GM19372 (cell line): ENCODE results near the gene SMC2.

ENCODE experiments used
- ATAC-seq: cut with Tn5 transposase; IDR thresholded peaks from one replicate; pipeline ENCODE4 v1.9.1; 2021; ENCODE audit warnings: mild to moderate bottlenecking, low read depth, moderate library complexity; ENCODE audit not compliant: unreplicated experiment

The SMC2 gene

DNA sequence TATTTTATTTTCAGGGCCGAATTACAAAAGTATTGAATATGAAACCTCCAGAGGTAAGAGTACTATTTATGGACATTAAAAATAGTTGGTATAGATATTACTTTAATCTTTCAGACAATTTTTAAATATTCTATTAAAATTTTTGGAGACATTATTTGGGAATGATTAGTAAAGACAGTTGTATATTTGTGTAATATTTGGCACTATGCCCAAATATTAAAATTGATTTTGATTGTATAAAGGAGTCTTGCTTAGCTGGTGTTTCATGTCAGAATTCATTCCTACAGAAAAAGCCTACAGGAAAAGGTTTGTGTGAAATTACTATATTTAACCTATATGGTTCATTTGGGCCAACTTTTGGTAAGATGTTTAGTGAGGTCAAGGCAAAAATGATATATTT, 5.5 kb downstream of the SMC2 start:
- no peak for ATAC-seq

DNA sequence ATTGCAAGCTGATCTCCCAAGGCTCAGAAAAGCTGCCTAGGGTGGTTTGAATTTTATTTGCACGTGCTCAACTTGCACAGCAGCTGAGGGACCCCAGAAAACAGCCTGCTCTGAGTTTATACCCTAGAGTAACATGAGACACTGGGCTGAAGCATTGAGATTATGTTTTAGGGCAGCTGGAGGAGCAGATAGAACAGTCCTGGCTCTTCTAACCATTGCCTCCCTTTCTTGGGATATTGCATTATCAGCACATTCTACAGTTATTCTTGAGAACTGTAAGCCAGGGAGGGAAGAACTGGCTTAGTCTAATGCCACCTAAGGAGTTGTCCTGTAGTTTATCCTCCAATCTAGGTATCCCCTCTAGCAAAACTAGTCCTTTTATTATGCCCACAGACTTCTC, 10.3 kb downstream of the SMC2 start:
- ATAC-seq: no peak

DNA sequence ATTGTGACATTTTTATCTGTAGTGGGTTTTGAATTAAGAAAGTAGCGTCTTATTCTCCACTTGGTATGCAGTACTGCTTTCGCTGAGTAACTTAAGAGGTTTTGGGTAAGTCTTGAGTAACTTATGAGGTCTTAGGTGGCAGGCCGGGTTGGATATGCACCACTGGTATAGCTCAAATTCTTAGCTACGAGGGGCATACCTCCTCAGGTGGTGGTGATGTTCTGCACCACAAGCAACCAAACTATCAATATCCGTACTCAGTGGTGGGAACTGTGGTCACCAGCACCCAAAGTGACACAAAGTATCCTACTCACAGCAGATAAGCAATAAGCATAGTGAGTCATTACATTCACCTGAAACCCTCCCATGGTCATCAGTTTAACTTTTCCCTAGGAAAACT, 13.7 kb downstream of the SMC2 start:
- no peak for ATAC-seq

DNA sequence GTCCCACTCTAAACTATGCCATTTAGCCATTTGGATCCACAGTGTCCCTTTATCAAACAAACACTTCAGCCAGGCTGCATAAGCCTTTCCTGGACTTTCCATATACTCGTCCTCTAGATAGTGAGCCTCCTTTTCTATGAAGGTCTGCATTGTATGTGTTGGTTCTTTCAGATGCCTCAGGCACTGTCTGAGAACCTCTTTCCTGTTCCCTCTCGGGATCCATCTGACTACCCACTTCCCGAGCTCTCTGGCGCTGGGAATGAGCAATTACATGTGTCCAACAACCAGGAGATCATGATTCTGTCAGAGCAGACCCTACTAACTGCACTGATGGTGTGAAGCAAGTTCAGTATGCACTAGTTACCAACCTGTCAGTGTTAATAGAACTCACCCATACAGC, 14.2 kb downstream of the SMC2 start:
- no peak for ATAC-seq

DNA sequence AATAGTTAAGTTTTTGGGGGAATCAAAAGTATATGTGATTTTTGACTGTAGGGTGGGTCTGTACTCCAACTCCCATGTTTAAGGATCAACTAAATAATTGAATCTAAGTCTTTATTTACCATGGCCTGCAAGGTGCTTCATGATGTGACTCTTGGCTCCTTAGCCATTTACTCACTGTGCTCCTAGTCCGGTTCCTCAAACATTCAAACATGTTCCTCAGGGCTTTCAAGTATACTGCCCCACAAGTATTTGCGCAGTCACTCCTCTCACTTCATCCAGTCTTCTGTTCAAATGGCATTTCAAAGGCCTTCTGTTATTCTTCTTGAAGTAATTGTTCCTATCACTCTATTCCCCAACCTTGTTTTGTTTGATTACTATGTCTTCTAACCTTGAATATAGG, 16.4 kb downstream of the SMC2 start:
- ATAC-seq: no peak

DNA sequence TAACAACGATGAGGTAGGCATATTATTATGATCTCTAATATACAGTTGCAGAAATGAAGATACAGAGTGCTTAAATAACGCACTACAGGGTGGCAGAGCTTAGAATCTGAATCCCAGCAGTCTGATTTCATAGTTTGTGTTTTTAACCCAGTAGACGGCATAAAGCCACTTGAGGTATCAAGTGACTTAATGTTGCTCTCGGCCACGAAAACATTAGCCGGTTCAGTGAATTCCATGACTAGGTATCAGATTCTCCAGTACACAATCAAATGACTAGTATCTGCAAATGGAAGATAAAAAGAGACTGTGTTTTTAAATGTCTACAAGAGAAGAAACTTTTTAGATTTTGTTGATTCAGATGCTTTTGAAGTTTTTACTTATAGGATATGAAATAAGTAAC, 24.8 kb downstream of the SMC2 start:
- ATAC-seq: no peak

DNA sequence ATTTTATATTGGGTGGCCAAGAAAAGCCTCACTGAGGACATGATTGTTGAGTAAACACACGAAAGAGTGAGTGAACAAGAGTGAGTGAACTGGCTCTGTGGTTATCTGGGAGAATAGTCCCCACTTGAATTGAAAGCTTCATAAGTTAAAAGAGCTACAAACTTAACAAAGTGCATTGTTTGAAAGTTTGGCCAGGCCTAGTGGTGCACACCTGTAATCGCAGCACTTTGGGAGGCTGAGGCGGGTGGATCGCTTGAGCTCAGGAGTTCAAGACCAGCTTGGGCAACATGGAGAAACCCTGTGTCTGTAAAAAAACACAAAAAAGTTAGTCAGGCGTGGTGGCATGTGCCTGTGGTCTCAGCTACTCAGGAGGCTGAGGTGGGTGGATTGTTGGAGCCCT, 26.9 kb downstream of the SMC2 start:
- no peak for ATAC-seq

DNA sequence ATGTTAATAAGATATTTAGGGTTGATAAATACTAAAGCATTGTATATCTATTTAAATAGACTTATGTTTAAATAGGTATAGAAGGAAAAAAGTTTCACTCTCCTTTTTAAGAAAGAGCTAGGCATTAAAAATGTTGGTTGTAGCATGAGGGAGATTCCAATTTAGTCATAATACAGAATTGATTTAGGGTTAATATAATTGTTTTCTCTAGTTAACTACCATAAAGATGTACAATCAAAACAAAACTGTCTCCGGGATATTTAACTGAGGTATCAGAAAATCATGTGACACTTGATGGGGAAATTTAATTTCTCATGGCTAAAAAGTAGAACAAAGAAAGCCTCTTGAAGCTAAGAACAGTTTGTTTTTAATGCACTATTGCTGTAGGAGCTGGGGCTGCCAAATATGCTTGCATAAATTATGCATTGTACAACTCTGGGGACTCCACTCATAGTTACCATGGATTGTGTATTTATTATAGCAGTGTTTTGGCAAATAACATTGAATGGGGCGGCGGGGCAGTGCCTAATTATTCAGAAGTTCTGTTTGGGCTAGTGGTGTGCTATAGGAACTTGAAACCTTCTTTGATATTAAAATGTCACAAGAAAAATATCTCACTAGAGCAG, 44.2 kb downstream of the SMC2 start:
- no peak for ATAC-seq

DNA sequence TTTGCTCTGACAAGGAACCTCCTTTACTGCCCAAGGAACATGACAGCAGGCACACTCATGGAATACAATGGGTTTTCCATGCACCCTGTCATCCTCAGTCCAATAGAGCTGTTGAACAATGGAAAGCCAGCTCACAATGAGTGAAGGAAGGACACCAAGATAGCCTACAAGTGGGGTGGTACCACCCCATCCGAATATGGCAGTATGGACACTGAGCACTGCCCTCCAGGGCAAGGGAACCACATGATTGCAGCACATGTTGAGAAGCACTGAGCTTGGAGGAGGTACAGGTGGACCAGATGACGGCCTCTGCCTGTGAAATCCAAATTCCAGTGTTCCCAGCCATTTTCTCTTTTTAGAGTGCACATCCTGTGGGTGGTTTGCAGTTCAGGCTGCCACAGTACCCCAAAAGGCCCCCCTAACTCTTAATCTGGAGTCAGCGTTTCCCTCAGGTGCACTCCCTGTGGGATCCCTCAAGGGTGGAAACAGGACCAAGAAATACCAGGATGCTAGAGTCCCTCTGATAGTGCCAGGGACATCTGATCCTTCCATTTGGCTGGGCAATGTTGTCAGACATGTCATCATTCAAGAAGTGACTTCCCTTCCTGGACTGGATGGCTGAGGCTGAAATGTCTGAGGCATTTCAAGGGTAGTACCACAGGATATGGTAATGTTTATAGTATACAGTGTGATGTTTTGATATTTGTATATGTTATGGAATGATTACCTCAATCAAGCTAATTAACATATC, 48.9 kb downstream of the SMC2 start:
- no peak for ATAC-seq

DNA sequence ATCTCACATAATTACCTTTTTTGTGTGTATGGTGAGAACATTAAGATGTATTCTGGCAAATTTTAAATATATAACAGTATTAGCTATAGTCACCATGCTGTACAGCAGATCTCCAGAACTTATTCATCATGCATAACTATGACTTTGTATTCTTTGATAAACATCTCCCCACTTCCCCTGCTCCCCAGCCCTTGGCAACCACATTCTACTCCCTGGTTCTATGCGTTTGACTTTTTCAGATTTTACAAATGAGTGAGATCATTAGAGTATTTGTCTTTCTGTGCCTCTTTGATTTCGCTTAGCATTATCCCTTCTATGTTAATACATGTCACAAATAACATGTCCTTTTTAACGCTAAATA, 49.4 kb downstream of the SMC2 start:
- no peak for ATAC-seq

DNA sequence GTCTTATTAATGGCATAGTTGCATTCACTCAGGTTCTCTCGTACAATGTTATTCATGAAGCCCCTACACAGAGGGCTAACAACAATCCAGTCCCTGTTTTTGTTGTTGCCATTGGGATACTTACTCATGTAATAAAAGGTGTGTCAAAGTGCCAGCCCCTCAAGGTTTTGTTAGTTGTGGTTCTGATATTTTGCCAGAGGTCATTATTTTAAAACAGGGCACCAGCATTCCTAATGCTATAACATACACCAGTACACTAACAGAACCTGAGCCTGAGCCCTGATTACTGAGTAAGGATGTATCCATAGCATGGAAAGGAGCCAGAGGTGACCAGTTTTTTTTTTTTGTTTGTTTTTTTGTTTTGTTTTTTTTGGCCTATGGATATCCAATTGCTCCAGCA, 50.2 kb downstream of the SMC2 start:
- ATAC-seq: no peak

DNA sequence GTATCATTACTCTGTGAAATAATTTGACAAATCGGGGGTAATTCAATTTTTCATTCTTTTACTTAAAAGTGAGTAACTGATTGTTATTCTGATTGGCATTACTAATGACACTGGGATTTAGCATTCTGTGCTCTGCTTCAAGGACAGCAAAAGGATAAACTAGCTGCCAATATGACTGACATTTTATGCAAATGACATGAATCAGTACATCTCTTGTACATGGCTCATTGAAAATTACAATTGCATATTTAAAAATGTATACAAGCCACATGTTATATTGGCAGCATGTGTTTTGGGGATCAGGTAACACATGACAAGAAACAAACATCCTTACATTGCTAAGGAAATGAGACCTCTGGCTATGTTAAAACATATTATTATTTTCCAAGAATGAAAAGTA, 79.0 kb downstream of the SMC2 start:
- no peak for ATAC-seq

DNA sequence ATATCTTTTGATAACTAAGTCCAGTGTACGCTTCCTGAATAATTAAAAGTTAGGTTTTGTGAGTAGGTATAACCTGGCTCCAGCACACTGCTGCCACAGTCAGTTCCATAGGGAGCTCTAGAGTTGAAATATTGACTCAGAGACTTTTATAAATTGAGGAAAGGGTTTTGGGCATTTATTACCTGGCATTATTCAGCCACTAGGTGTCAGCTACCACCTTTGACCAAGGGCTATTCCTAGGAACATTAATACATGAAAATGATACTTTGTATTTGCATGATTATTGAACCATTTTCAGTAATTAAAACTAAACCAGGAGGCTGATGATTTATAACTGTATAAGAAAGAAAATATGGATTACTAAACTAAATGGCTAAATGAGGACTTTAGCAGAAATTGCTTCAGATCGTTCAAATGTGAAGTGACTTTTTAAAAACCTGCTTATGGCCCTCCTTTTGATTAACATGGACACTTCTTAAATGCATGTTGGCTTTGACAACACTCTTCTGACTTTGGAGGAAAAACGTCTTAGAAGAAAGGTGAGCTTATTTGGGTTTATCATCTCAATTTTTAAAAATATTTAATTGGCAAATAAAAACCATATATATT, 83.0 kb downstream of the SMC2 start:
- ATAC-seq: no peak

DNA sequence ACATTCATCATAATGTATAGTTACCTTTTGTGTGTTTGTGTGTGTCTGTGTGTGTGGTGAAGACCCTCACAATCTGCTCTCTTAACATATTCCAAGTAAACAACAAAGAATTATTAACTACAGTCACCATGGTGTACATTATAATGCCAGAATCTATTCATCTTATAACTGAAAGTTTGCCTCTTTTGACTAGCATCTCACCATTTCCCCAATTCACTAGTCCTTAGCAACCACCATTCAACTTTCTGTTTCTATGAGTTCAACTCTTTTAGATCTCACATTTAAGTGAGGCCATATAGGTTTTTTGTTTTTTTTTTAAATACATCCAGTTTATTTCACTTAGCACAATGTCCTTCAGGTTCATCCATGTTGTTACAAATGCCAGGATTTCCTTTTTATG, 83.6 kb downstream of the SMC2 start:
- no peak for ATAC-seq
